ENCODE results near the gene ACVR1B.

Gene ACVR1B

GRCh38 chr12:51959211-51959610, 7.7 kb downstream of the ACVR1B start:
- Histone ChIP-seq H3K9me3 (ENCODE audit: control insufficient read depth, insufficient read depth, low read depth, low read length) (no peaks in the 10 kb centered on the region), H3K36me3 (ENCODE audit: control insufficient read depth in 2 of 2, insufficient read depth in 1 of 2, low read length in 2 of 2) (peaks cover 20 to 24% of the 10 kb centered on the region in 2 experiments), H3K4me3 (ENCODE audit: low read depth, low read length) (no peak overlapping the region), H3K4me1 (ENCODE audit: control insufficient read depth, insufficient read depth, low read length) (peaks cover 13% of the 10 kb centered on the region), H3K27ac (ENCODE audit: extremely low read depth, low read depth, low read length) (no peak overlapping the region)
- TF ChIP-seq PRDM6 (tag by site-specific recombination; IDR thresholded peaks at IDR 0.05): no peak
- no peak for TF ChIP-seq ZNF362 (tag by site-specific recombination; IDR thresholded peaks at IDR 0.05)
- TF ChIP-seq PRDM4 (tag by site-specific recombination; IDR thresholded peaks at IDR 0.05): no peak
- TF ChIP-seq ZNF223 (tag by site-specific recombination; IDR thresholded peaks at IDR 0.05): no peak
- TF ChIP-seq ZNF426 (tag by site-specific recombination; IDR thresholded peaks at IDR 0.05): no peak
- no peak for TF ChIP-seq ZNF488 (tag by site-specific recombination; IDR thresholded peaks at IDR 0.05)
- TF ChIP-seq ZNF433 (tag by site-specific recombination; IDR thresholded peaks at IDR 0.05; ENCODE audit: low read depth): no peak
- no peak for TF ChIP-seq ZNF792 (tag by site-specific recombination; IDR thresholded peaks at IDR 0.05)
- no peak for TF ChIP-seq ZNF302 (tag by site-specific recombination; IDR thresholded peaks at IDR 0.05; ENCODE audit: low read depth)
- TF ChIP-seq OSR2 (tag by site-specific recombination; IDR thresholded peaks at IDR 0.05): no peak
- TF ChIP-seq ZNF416 (tag by site-specific recombination; IDR thresholded peaks at IDR 0.05): no peak
- TF ChIP-seq ZNF157 (tag by site-specific recombination; IDR thresholded peaks at IDR 0.05): no peak
- TF ChIP-seq PRDM2 (tag by site-specific recombination; IDR thresholded peaks at IDR 0.05; ENCODE audit: borderline replicate concordance): no peak
- TF ChIP-seq ZBTB1 (tag by site-specific recombination; IDR thresholded peaks at IDR 0.05): no peak
- TF ChIP-seq ZNF658 (tag by site-specific recombination; IDR thresholded peaks at IDR 0.05): no peak
- TF ChIP-seq PATZ1 (tag by site-specific recombination; IDR thresholded peaks at IDR 0.05): no peak
- no peak for TF ChIP-seq ZNF214 (tag by site-specific recombination; IDR thresholded peaks at IDR 0.05; ENCODE audit: borderline replicate concordance)
- no peak for TF ChIP-seq ZNF791 (tag by site-specific recombination; IDR thresholded peaks at IDR 0.05)
- TF ChIP-seq ZBTB7A (tag by site-specific recombination; IDR thresholded peaks at IDR 0.05; ENCODE audit: low read depth): no peak
- POLR2A ChIA-PET: no interaction called here
- CTCF ChIA-PET: no interaction called here

All from HEK293 (cell line).